Activated CD4-positive, alpha-beta T cell treated with anti-CD3 and anti-CD28 coated beads, Interleukin-10, Interleukin-2, amounts not matched to agents 100 ng/mL and 50 ng/mL, durations not matched to agents 16 hours and 8 hours (primary cell): Measurements from ENCODE around the gene ZNF444.
"Not testable (repeated sequence)": the region's sequence is repeated elsewhere in the genome, so short reads cannot be mapped to it uniquely, and the experiment has no call there.

ENCODE experiments used
- DNase-seq: peaks from one replicate; pipeline ENCODE4 v3.0.0-alpha.2; 2020

The ZNF444 gene

DNA sequence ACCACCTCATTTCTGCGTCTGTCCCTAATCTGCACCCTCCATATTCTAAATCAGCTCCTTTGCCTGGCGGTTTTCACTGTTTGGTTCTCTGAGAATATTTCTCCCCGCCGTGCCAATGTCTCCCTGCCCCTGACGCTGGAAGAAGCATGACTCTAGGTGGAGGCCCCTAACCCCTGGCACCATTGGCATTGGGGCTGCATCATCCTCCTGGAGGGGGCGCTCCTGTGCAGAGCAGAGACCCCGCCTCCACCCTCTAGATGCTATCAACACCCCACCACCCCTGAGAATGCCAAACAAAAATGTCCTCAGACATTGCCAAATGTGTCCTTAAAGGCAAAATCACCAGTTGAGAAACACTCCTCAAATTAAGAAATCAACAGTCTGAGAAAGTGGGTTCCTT, 50.0 kb downstream of the ZNF444 start:
- no peak for DNase-seq

DNA sequence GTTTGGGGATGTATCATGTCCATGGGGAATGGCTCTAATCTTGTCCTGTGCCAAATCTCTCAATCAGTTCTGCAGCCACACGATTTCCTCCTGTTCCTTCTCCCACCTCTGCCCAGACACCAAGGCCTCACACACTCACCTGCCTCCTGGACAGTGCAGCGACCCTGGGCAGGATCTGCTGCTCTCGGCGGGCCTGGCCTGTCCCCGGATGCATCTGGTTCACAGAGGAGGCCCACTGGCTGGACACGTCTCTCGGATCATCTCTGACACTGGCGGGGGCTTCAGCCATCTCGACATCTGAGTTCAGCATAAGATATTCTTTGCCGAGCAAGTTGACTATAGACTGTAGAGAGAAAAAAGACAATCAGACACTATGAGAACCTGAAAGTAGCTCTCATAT, 50.6 kb downstream of the ZNF444 start:
- no peak for DNase-seq

DNA sequence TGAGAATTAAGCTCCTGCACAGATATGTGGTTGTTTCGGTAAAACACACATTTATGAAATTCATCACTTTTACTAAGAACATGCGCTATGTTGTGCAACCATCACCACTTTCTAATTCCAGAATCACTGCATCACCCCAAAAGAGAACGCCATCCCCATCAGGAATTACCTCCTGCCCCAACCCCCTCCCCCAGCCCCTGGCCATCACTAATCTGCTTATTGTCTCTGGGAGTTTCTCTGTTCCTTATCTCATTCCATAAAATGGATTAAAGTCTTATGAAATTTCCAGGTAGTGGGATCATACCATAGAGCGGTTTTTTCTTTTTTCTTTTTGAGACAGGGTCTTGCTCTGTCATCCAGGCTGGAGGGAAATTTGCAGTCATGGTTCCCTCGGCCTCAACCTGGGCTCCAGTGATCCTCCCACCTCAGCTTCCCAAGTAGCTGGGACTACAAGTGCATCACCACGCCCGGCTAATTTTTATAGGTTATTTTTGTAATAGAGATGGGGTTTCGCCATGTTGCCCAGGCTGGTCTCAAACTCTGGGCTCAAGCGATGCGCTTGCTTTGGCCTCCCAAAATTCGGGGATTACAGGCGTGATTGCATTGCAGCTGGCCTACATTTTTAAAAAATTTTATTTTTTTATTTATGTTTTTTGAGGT, 53.0 kb downstream of the ZNF444 start:
- DNase-seq, result no peak

DNA sequence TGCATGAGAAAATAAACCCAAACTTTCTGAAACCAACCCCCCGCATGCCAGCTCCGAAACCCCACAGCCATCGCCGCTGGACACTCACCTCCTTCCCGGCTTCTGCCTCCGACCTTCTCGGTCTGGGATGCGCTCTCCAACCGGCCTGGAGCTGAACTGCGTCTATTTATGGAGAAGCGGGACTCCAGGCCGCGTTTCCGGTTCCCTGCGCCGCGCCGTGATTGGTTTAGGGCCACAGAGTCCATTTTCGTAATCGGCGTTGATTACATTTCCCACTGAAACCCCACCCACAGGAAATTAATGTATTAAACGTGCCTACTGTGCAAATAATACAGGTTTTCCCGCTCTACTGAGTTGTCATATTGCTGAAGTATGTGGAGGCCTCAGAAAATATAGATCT, 56.6 kb downstream of the ZNF444 start, which contains the start of gene ZSCAN5B:
TSS of gene ZSCAN5B (minus strand) at position 138 of the 400 bp plus-strand sequence. CDS start 4,731 bp downstream, outside the sequence.
- DNase-seq, result not testable (repeated sequence)

DNA sequence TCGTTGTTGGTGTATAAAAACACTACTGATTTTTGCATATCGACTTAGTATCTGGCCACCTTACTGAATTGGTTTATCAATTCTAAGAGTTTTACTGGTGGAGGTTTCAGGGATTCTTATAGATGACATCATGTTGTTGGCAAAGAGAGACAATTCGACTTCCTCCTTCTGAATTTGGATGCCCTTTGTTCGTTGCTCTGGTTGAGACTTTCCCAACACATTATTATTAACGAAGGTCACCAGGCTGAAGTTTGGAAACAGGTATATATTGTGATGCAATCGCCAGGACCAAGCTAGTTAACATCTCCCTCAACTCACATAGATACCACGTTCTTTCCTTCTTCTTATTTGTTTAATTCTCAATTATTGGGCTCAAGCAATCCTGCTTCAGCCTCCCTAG, 58.6 kb downstream of the ZNF444 start:
- DNase-seq, result no peak

DNA sequence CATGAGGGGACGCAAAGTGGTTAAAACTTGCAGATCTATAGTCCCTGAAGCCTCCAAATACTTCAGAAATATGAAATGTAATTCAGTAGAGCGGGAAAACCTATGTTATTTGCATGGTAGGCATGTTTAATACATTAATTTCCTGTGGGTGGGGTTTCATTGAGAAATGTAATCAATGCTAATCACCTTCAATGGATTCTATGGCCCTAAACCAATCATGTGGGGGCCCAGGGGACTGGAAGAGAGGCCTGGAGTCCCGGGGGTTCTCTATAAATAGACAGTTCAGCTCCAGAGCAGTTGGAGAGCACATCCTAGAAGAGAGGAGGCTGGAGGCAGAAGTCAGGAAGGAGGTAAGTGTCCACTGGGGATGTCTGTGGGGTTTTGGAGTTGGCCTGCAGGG, 60.9 kb downstream of the ZNF444 start, which contains the start of gene ZSCAN5C:
TSS of gene ZSCAN5C (plus strand) at position 301 of the 400 bp plus-strand sequence. CDS start 3,641 bp downstream, outside the sequence.
- no peak for DNase-seq

DNA sequence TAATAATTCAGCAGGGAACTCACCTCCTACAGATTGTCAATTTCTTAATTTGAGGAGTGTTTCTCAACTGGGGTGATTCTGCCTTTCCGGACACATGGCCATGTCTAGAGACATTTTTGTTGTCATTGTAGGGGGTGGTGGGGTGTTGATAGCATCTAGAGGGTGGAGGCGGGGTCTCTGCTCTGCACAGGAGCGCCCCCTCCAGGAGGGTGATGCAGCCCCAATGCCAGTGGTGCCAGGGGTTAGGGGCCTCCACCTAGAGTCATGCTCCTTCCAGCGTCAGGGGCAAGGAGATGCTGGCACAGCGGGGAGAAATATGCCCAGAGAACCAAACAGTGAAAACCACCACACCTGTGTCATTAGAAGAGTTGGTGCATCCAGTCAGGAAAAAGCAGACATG, 66.5 kb downstream of the ZNF444 start:
- not testable (repeated sequence) for DNase-seq

DNA sequence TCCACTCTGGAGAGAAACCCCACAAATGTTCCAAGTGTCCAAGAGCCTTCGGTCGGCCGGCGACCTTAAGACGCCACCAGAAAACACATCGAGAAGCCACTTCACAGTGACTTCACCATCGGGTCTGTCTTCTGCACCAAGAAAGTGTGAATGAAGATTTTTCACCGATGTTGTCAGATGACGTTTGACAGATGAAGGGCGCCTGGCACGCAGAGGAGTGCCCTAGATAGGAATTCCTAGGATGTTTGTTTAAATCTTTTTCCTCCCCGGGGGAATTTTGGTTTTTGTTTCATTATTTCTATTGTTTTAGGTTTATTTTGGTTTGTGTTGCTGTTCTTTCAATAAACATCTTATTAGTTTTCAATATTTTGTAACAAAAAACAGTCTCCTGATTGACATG, 68.0 kb downstream of the ZNF444 start:
- DNase-seq, result no peak

DNA sequence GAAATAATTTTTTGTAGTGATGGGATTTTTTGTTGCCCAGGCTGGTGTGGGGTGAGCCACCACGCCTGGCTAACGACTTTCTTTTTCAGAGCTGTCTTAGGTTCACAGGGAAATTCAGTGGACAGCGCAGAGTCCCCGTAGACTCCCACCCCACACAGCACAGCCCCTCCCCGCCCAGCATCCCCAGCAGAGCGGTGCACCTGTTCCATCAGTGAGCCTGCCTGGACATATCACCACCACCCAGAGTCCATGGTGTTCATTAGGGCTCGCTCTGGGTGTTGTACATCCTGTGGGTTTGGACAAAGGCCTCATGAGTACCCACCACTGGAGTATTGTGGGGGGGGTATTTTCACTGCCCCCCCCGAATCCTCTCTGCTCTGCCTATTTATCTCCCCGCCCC, 68.9 kb downstream of the ZNF444 start:
- DNase-seq, result not testable (repeated sequence)
